Measurements from ENCODE around the gene CPD. TPM values are rescaled to one million over a fixed set of nuclear protein-coding genes. Genes with fewer than 3 reads are reported as not detected.

The CPD gene
- total and polyA plus RNA-seq, 9 of the 15 experiments (the other 6 are each of a cell fraction or from before 2014, with no cell fraction given) = 4.5 to 24.4 (median 20.4) TPM

GRCh38 chr17:30366536-30366935, 12.2 kb upstream of the CPD start (continued):
- TF ChIP-seq ELK3 (CRISPR knock-in tag; IDR thresholded peaks at IDR 0.05) = no peak
- no peak for TF ChIP-seq ZNF551 (CRISPR knock-in tag; IDR thresholded peaks at IDR 0.05)
- TF ChIP-seq SNIP1 (IDR thresholded peaks at IDR 0.05; ENCODE audit: low read depth) = no peak

GRCh38 chr17:30368912-30369720, 9.6 kb upstream of the CPD start:
- Histone ChIP-seq H3K27me3 (ENCODE audit: control insufficient read depth in 2 of 2, insufficient read depth in 2 of 2, low read length in 2 of 2) (peaks cover 8 to 11% of the 10 kb centered on the region in 2 experiments; a peak in 3 of 5 replicates), H3K9ac (ENCODE audit: insufficient read depth in 1 of 2, low read depth in 2 of 2, low read length in 2 of 2) (no peak overlapping the region), H3K4me2 (ENCODE audit: insufficient read depth, low read length) (no peak overlapping the region), H3K27ac (ENCODE audit: extremely low read depth, low read depth, low read length) (no peak overlapping the region), H3K79me2 (ENCODE audit: control insufficient read depth, insufficient read depth, low read length) (no peaks in the 10 kb centered on the region), H3K4me3 (no peak overlapping the region), H2AFZ (ENCODE audit: low read depth, low read length) (peak overlapping the region; percentile 0; the same call in 1 of the 2 replicates), H4K20me1 (replicated peaks; ENCODE audit: control insufficient read depth, insufficient read depth, low read length) (no peaks in the 10 kb centered on the region), H3K9me1 (ENCODE audit: control insufficient read depth, insufficient read depth, low read length) (no peaks in the 10 kb centered on the region), H3K9me3 (replicated peaks; ENCODE audit: control insufficient read depth, insufficient read depth, low read depth, low read length) (no peaks in the 10 kb centered on the region), H3K36me3 (ENCODE audit: control insufficient read depth, insufficient read depth, low read length) (no peaks in the 10 kb centered on the region), H3K4me1 (replicated peaks in 1 of 2; ENCODE audit: control insufficient read depth in 2 of 2, insufficient read depth in 2 of 2, low read length in 2 of 2) (no peaks in the 10 kb centered on the region)
- no TSS peak for BruUV-seq (replicated peaks)
- CTCF ChIA-PET (ENCODE audit: low intra/inter-chr PET ratio) = no interaction called here
- in situ Hi-C loops (cut with MboI) = no loop called here
- TF ChIP-seq CHD1 (IDR thresholded peaks at IDR 0.05; ENCODE audit: low read length) = no peak
- no peak for TF ChIP-seq MED1 (CRISPR knock-in tag; IDR thresholded peaks at IDR 0.05; ENCODE audit: borderline replicate concordance)
- no peak for TF ChIP-seq POU5F1 (IDR thresholded peaks at IDR 0.05; ENCODE audit: borderline replicate concordance, low read depth, low read length, partially characterized antibody)
- no peak for TF ChIP-seq JUNB (CRISPR knock-in tag; conservative IDR thresholded peaks at IDR 0.05)
- no peak for TF ChIP-seq POLR3A (IDR thresholded peaks at IDR 0.05; ENCODE audit: borderline replicate concordance, extremely low read depth, insufficient read depth, insufficient read length)
- TF ChIP-seq EGR1 (conservative IDR thresholded peaks at IDR 0.05) = no peak
- TF ChIP-seq SRSF7 (optimal IDR thresholded peaks at IDR 0.05; ENCODE audit: low read depth, low read length) = no peak
- no peak for TF ChIP-seq HNRNPUL1 (IDR thresholded peaks at IDR 0.05; ENCODE audit: low read length)
- no peak for TF ChIP-seq SRF (CRISPR knock-in tag; IDR thresholded peaks at IDR 0.05)
- TF ChIP-seq KAT7 (CRISPR knock-in tag; IDR thresholded peaks at IDR 0.05; ENCODE audit: borderline replicate concordance) = no peak
- TF ChIP-seq ADNP (tag; IDR thresholded peaks at IDR 0.05) = no peak
- TF ChIP-seq ELF4 (CRISPR knock-in tag; IDR thresholded peaks at IDR 0.05) = no peak
- TF ChIP-seq CHCHD3 (CRISPR knock-in tag; IDR thresholded peaks at IDR 0.05) = no peak
- no peak for TF ChIP-seq ILK (tag; IDR thresholded peaks at IDR 0.05; ENCODE audit: borderline replicate concordance, low read depth)
- POLR2A ChIA-PET = interaction anchor here (0.7 to 1.3 kb wide), 2 partner anchors 10 to 12 kb away, joined by 3 read pairs; no protein-coding TSS in a partner anchor
- intact Hi-C loops (cut with micrococcal nuclease) = no loop called here
- 20% methylated on average over 13 of the region's 13 CpGs for WGBS (ENCODE audit: insufficient coverage, low coverage, missing lambda C conversion rate)
- ATAC-seq (no peak), DNase-seq (ENCODE audit: extremely low read depth in 1 of 4, low spot score in 3 of 4) (no peak), FAIRE-seq (no peak)
